Activated CD8-positive, alpha-beta memory T cell treated with anti-CD3 and anti-CD28 coated beads for 1 hour (primary cell): ENCODE data around the gene MTCL1.

Source experiments
- DNase-seq, 2 donors: peaks; one replicate each; pipeline ENCODE4 v3.0.0-alpha.2; 2020; ENCODE audit warnings: low read depth in 1 of 2; ENCODE audit errors: extremely low read depth in 1 of 2

The MTCL1 gene

DNA sequence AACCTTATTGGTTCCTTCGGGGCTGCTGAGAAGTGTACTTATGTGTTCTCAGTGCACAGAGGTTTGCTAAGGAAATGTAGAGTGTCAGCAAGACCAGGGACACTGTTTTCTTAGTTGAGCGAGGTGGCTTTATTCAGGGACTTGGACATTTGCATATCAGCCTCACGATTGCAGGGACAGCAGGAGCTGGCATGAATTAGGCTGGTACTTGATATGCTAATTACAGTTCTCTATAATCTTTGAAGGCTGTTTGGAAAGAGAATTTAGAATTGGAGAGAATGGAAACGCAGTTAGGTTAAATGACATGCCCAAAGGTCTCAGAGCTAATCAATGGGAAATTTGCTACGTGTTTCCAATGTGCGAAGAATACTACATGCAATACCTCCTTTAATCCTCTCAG is 18.7 kb upstream of the MTCL1 start:
- no peak for DNase-seq

DNA sequence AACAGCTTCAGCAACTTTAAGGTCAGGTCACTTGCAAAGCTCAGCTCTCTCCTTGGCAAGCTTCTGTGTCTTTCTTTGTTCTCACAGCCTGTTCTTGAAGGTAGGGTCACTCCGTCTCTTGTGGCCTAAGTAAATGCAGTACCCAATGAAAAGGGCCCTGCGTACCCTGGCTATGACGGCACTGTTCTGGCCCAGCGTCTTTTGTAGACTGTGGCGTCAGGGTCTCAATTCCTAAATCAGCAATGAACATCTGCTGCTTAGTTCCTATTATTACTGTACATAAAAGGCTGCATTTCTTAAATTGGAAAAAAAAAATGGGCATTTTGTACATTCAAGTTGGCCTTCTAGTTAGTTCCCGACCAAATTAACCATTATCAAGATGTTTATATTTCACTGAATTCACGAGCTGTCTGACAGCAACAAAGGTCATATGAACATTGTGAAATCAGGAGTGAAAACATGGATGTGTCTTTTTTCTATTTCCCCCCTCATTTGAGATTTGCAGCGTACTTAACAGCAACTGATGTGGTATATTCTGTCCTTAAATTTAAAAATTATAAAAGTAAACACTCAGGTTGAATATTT is 17.0 kb upstream of the MTCL1 start:
- DNase-seq, result no peak

- no peak for DNase-seq
These were observed 16.5 kb upstream of the MTCL1 start for GRCh38 chr18:8688816-8689215.

- DNase-seq, result no peak
These were observed 15.8 kb upstream of the MTCL1 start for GRCh38 chr18:8689517-8689916.

DNA sequence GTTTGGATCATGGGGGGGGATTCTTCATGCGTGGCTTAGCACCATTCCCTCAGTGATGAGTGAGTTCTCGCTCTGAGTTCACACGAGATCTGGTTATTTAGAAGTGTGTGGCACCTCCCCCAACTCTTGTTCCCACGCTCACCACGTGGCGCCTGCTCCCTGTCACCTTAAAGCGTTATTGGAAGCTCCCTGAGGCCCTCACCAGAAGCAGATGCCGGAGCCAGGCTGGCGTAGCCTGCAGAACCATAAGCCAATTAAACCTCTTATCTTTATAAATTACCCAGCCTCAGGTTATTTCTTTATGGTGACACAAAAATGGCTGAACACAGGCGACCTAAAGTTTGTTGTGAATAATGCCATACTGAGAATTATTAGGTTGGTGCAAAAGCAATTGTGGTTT is 10.5 kb upstream of the MTCL1 start:
- DNase-seq, result no peak

GRCh38 chr18:8695932-8696517 is 9.3 kb upstream of the MTCL1 start:
- no peak for DNase-seq

- peak; percentile 41 to 64 for DNase-seq
These were observed 8.6 kb upstream of the MTCL1 start for GRCh38 chr18:8696749-8697211.

GRCh38 chr18:8699126-8699525 is 6.2 kb upstream of the MTCL1 start:
- no peak for DNase-seq

GRCh38 chr18:8699948-8700347 is 5.4 kb upstream of the MTCL1 start:
- no peak for DNase-seq

DNA sequence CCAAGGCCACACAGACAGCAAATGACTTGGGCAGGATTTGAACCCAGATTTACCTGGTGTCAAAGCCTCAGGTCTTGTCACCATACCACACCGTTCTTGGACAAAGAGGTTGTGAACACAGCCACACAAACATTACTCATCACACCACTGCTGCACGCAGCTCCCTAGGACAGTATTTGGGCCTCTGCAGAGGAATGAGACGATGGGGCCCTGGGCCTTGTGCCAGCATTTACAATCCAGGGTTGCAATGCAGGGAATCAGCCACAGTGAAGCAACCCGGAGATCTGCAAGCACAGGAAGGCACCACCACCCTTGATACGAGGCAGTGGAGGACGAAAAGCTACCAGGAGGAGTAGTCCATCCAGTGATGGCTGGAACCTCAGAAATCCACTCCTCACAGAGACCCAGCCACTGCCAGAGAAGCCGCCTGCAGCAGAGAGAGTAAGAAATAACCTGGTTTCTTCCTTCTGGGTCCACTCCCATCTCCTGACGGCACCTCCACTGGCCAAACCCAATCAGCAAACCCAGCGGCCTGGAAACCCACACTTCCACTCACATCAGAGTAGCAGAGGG is 3.7 kb upstream of the MTCL1 start:
- DNase-seq, result no peak

DNA sequence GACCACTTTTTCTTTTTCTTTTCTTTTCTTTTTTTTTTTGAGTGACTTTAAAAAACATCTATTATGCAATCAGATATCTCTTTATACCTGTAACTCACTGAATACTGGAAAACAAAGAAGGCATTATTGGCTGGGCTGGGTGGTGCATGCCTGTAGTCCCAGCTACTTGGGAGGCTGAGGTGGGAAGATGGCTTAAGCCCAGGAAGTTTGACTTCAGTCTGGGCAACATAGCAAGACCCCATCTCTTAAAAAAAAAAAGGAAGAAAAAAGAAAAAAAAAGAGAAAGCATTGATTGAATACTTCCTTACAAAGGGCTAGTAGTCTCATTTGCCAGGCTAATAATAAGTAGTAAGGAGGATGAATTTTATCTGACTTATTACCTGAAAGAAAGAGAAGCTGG is 2.7 kb upstream of the MTCL1 start:
- DNase-seq, result no peak

DNA sequence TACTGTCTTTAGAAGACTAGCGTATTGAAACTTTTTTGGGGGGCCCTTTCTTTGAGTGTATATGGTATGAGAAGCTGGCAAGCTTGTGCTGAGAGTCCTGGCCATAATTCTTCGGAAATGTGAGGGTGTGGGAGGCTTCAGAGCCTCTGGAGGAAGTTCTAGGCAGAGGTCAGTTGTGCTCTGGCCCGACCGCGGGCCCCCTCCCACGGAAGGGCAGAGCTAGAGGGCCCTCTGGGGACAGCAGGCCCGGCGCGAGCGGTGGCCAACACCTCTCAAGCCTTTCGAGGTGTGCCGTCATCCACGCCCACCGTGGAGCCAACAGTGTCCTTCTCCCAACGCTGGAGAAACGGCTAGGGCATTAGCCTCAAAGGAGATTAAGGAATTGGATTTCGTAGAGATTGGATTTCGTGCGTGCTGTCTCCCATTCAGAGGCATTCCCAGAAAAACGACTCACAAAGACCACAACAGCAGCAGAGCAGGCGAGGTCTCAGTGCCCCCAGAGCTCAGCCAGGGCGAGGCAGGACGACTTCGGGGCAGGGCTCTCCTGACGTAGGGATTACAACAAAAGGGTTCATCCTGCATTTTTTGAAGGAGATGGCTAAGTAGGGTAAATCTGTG is 2.2 kb upstream of the MTCL1 start:
- no peak for DNase-seq

DNA sequence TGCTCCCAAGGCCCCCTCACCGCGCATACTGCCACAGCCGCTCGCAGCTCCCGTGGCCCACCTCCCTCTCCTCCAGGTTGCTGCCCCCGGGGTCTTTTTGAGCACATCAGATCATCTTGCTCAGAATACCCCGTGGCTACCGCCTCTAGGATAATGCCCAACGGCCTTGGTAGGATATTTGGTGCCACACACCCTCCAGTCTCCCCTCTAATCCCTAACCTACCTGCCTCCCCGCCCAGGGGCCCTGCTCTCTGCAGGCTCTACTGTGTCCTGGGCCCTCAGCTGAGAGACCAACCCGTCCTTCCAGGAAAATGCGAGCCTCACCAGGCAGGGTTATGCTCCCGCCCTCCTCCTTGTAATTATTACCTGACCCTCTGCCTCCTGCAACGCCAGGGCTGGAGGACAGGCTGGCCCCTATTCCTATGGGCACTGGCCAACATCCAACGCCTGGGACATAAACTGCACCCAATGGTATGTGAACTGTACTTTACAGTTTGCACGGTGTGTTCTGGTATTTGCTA is 1.5 kb upstream of the MTCL1 start:
- DNase-seq, result no peak

GRCh38 chr18:8704361-8705237 is 757 bp upstream of the MTCL1 start:
- DNase-seq, result peak; percentile 58 to 83

- DNase-seq, result no peak
These were observed 820 bp downstream of the MTCL1 start for GRCh38 chr18:8705961-8706790.

GRCh38 chr18:8706791-8707555 is 1.6 kb downstream of the MTCL1 start:
- no peak for DNase-seq

DNA sequence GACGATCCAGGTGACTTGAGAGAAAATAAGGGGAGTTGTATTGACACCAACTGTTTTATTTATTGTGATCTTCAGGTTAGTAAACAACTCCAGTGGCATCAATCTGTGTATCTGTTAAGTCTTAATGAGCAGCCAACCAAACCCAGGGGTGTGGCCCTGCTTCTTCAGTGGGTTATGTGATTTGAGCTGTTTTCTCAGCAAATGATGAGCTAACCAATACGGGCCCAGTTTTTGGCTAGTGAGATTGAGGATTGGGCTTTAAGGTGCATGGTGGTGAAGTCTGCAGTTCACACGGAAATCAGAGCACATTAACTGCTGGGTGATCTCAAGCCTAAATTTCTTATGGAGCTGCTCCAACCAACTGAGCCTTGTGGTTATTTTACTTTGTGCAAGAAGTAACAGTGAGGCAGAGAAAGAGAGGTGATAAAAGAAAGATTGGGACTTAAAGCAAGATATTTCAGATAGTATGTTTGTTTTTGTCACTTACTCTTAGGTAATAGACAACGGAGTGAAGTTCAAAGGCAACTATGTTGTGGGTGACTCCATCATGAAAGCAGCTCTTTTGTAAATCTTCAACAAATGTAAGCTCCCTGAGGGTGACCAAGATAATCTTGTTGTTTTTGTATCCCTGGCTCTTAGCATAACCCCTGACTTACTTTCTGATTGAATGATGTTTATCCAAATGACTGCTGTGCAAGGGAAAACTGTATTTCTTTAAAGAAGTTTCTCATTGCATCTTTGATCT is 2.4 kb downstream of the MTCL1 start:
- DNase-seq, result no peak

GRCh38 chr18:8708670-8709069 is 3.3 kb downstream of the MTCL1 start:
- DNase-seq, result no peak
